Stromal cell of bone marrow (primary cell): ENCODE measurements around the gene GGACT.
A peak's percentile ranks its signal among the peaks of the same experiment; 100 is the strongest.
"Not testable (repeated sequence)": the region's sequence is repeated elsewhere in the genome, so short reads cannot be mapped to it uniquely, and the experiment has no call there.

Experiments
- DNase-seq: peaks from one replicate; pipeline ENCODE4 v3.0.0-alpha.2; 2012; ENCODE audit warnings: low read depth

Gene GGACT

GRCh38 chr13:100600915-100601314, 12.3 kb upstream of the GGACT start:
- DNase-seq = no peak

GRCh38 chr13:100600461-100600860, 11.9 kb upstream of the GGACT start:
- no peak for DNase-seq

- no peak for DNase-seq
Measured at GRCh38 chr13:100597253-100597652, 8.7 kb upstream of the GGACT start.

- DNase-seq = no peak
Measured at GRCh38 chr13:100596516-100596915, 7.9 kb upstream of the GGACT start.

GRCh38 chr13:100594731-100595130, 6.1 kb upstream of the GGACT start:
- no peak for DNase-seq

GRCh38 chr13:100594255-100594654, 5.7 kb upstream of the GGACT start:
- DNase-seq = no peak

GRCh38 chr13:100589178-100589725, 663 bp upstream of the GGACT start:
- no peak for DNase-seq

GRCh38 chr13:100584896-100585295, 3.7 kb downstream of the GGACT start:
- DNase-seq = peak; percentile 14

GRCh38 chr13:100581504-100581903, 7.1 kb downstream of the GGACT start:
- DNase-seq = no peak

GRCh38 chr13:100581030-100581429, 7.6 kb downstream of the GGACT start:
- DNase-seq = no peak

GRCh38 chr13:100580045-100580444, 8.5 kb downstream of the GGACT start:
- DNase-seq = no peak

- DNase-seq = not testable (repeated sequence)
Measured at GRCh38 chr13:100577239-100577638, 11.3 kb downstream of the GGACT start.

GRCh38 chr13:100573121-100573520, 15.5 kb downstream of the GGACT start:
- peak; percentile 60 for DNase-seq

- no peak for DNase-seq
Measured at GRCh38 chr13:100566543-100566942, 22.0 kb downstream of the GGACT start.

GRCh38 chr13:100565286-100565685, 23.3 kb downstream of the GGACT start:
- no peak for DNase-seq

- no peak for DNase-seq
Measured at GRCh38 chr13:100564444-100565223, 24.0 kb downstream of the GGACT start.

GRCh38 chr13:100563779-100564178, 24.8 kb downstream of the GGACT start:
- no peak for DNase-seq

GRCh38 chr13:100561599-100562204, 26.9 kb downstream of the GGACT start:
- DNase-seq = no peak

- DNase-seq = no peak
Measured at GRCh38 chr13:100561158-100561499, 27.5 kb downstream of the GGACT start.

GRCh38 chr13:100560498-100561157, 28.0 kb downstream of the GGACT start:
- no peak for DNase-seq

- no peak for DNase-seq
Measured at GRCh38 chr13:100559886-100560285, 28.7 kb downstream of the GGACT start.

- no peak for DNase-seq
Measured at GRCh38 chr13:100552755-100553154, 35.8 kb downstream of the GGACT start.

- DNase-seq = no peak
Measured at GRCh38 chr13:100549316-100549715, 39.3 kb downstream of the GGACT start.
